Colonic mucosa (tissue), 4 donors: ENCODE results near the gene PAPPA2. TPM values are rescaled to one million over a fixed set of nuclear protein-coding genes. Genes with fewer than 3 reads are reported as not detected.

Experiments
- DNase-seq: peaks from one replicate; pipeline ENCODE4 v3.0.0-alpha.2; 2020
- H3K27ac ChIP-seq: fragments of 200-600 bp; one replicate; pipeline ENCODE4 v1.8.0; 2021
- H3K27me3 ChIP-seq: fragments of 200-600 bp; one replicate; pipeline ENCODE4 v1.8.0; 2021
- H3K36me3 ChIP-seq: fragments of 200-600 bp; one replicate; pipeline ENCODE4 v1.8.0; 2021
- H3K4me1 ChIP-seq: fragments of 200-600 bp; one replicate; pipeline ENCODE4 v1.8.0; 2021; ENCODE audit warnings: mild to moderate bottlenecking
- H3K4me3 ChIP-seq: fragments of 200-600 bp; one replicate; pipeline ENCODE4 v1.8.0; 2021
- H3K9ac ChIP-seq, 2 donors: one replicate each; pipeline ENCODE4 v1.7.0; 2013; ENCODE audit warnings: control low read depth in 2 of 2, low read depth in 2 of 2, low read length in 2 of 2
- H3K9me3 ChIP-seq: fragments of 200-600 bp; one replicate; pipeline ENCODE4 v1.8.0; 2021
- CTCF ChIP-seq: fragments of 200-600 bp; IDR thresholded peaks from one replicate; pipeline ENCODE4 v1.8.0; 2022; ENCODE audit warnings: antibody characterized with exemption, mild to moderate bottlenecking
- intact Hi-C: fragments of 100-400 bp; cut with DNase I; formaldehyde crosslinking; loops from one replicate; pipeline ENCODE4 v1.14.1; 2022
- total RNA-seq, 2 donors: library from RNA; stranded (reverse); fragmentation: NEBNext Ultra II Directional in 1 of 2; extraction: Animal tissue kit (Norgen Biotek cat#: 25700) in 1 of 2; gene quantifications; one replicate each; pipeline ENCODE4 v1.2.1, GENCODE V29; 2021
- donor health status: healthy.
- donor health status: DM: no; HTN: no; CAD: no.
- donor health status: DM: no; HTN: no; CAD: no.

The PAPPA2 gene
- total RNA-seq, 2 donors from 2014 or later = 3.1 to 3.6 TPM

- intact Hi-C loops = no loop called here
- H3K27me3 ChIP-seq = no peaks in the 10 kb centered on the region
- no peak for DNase-seq
- no peaks in the 10 kb centered on the region for H3K36me3 ChIP-seq
- H3K9ac ChIP-seq = no peak overlapping the region
- no peak overlapping the region for H3K27ac ChIP-seq
- no peaks in the 10 kb centered on the region for H3K4me1 ChIP-seq
- H3K9me3 ChIP-seq = no peaks in the 10 kb centered on the region
- TF ChIP-seq CTCF = no peak
- H3K4me3 ChIP-seq = no peak overlapping the region
These were observed 59.4 kb downstream of the PAPPA2 start for GRCh38 chr1:176522310-176522845.

- DNase-seq = no peak
- no peak overlapping the region for H3K4me3 ChIP-seq
- intact Hi-C loops = no loop called here
- no peak overlapping the region for H3K27ac ChIP-seq
- no peaks in the 10 kb centered on the region for H3K9me3 ChIP-seq
- H3K36me3 ChIP-seq = no peaks in the 10 kb centered on the region
- H3K4me1 ChIP-seq = no peaks in the 10 kb centered on the region
- no peaks in the 10 kb centered on the region for H3K27me3 ChIP-seq
- TF ChIP-seq CTCF = no peak
- H3K9ac ChIP-seq = no peak overlapping the region
These were observed 66.6 kb downstream of the PAPPA2 start for GRCh38 chr1:176529395-176530090.

GRCh38 chr1:176531036-176531435 is 68.1 kb downstream of the PAPPA2 start:
- no peak overlapping the region for H3K27ac ChIP-seq
- no peak for DNase-seq
- intact Hi-C loops = no loop called here

GRCh38 chr1:176531921-176532897 is 69.2 kb downstream of the PAPPA2 start:
- no peak for TF ChIP-seq CTCF
- DNase-seq = no peak
- intact Hi-C loops = no loop called here
- Histone ChIP-seq H3K27ac (no peak overlapping the region), H3K9me3 (no peaks in the 10 kb centered on the region), H3K9ac (no peak overlapping the region), H3K27me3 (no peaks in the 10 kb centered on the region), H3K4me3 (no peak overlapping the region), H3K4me1 (no peaks in the 10 kb centered on the region), H3K36me3 (no peaks in the 10 kb centered on the region)

More at GRCh38 chr1:176531036-176531435, 68.1 kb downstream of the PAPPA2 start:
- no peak overlapping the region for H3K4me3 ChIP-seq
- H3K27me3 ChIP-seq = no peaks in the 10 kb centered on the region
- no peaks in the 10 kb centered on the region for H3K9me3 ChIP-seq
- H3K36me3 ChIP-seq = no peaks in the 10 kb centered on the region
- H3K9ac ChIP-seq = no peak overlapping the region
- no peak for TF ChIP-seq CTCF
- H3K4me1 ChIP-seq = no peaks in the 10 kb centered on the region

GRCh38 chr1:176533020-176533419 is 70.0 kb downstream of the PAPPA2 start:
- TF ChIP-seq CTCF = no peak
- no peak overlapping the region for H3K27ac ChIP-seq

More at GRCh38 chr1:176533020-176533419, 70.0 kb downstream of the PAPPA2 start:
- Histone ChIP-seq H3K4me3 (no peak overlapping the region), H3K36me3 (no peaks in the 10 kb centered on the region), H3K9ac (no peak overlapping the region), H3K27me3 (no peaks in the 10 kb centered on the region), H3K9me3 (no peaks in the 10 kb centered on the region), H3K4me1 (no peaks in the 10 kb centered on the region)
- DNase-seq = no peak
- intact Hi-C loops = no loop called here
